C4-2B (cell line): Measurements from ENCODE around the gene MTA2.

ENCODE experiments used
- ZFX ChIP-seq: fragments of 450-650 bp; IDR thresholded peaks from 2 replicates; pipeline ENCODE4 v1.6.1; 2017
- TF ChIP-seq, protein P1 (sequence below): fragments of 450-650 bp; conservative IDR thresholded peaks from 2 replicates; pipeline ENCODE4 v1.5.1; 2017; ENCODE audit warnings: mild to moderate bottlenecking

GRCh38 chr11:62603072-62603408 lies 1.4 kb upstream of the MTA2 start:
- TF ChIP-seq, protein P1, sequence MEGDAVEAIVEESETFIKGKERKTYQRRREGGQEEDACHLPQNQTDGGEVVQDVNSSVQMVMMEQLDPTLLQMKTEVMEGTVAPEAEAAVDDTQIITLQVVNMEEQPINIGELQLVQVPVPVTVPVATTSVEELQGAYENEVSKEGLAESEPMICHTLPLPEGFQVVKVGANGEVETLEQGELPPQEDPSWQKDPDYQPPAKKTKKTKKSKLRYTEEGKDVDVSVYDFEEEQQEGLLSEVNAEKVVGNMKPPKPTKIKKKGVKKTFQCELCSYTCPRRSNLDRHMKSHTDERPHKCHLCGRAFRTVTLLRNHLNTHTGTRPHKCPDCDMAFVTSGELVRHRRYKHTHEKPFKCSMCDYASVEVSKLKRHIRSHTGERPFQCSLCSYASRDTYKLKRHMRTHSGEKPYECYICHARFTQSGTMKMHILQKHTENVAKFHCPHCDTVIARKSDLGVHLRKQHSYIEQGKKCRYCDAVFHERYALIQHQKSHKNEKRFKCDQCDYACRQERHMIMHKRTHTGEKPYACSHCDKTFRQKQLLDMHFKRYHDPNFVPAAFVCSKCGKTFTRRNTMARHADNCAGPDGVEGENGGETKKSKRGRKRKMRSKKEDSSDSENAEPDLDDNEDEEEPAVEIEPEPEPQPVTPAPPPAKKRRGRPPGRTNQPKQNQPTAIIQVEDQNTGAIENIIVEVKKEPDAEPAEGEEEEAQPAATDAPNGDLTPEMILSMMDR, result no peak
- no peak for TF ChIP-seq ZFX
